BE2C (cell line): ENCODE data around the gene TBC1D5.
"Not testable (repeated sequence)": the region's sequence is repeated elsewhere in the genome, so short reads cannot be mapped to it uniquely, and the experiment has no call there.

Experiments
- DNase-seq: peaks from one replicate; pipeline ENCODE4 v3.0.0-alpha.2; 2020
- H3K27me3 ChIP-seq: fragments of 250-450 bp; sonication (Bioruptor Pico); 2 replicates; pipeline ENCODE4 v1.5.1; 2020; ENCODE audit warnings: mild to moderate bottlenecking
- H3K36me3 ChIP-seq: fragments of 250-450 bp; sonication (Bioruptor Pico); 2 replicates; pipeline ENCODE4 v1.5.1; 2020; ENCODE audit warnings: mild to moderate bottlenecking
- H3K4me1 ChIP-seq: fragments of 250-450 bp; sonication (Bioruptor Pico); 2 replicates; pipeline ENCODE4 v1.5.1; 2020
- H3K4me3 ChIP-seq: 2 replicates; pipeline ENCODE4 v1.5.1; 2011; ENCODE audit warnings: low read depth, low read length
- H3K9me3 ChIP-seq: fragments of 250-450 bp; sonication (Bioruptor Pico); 2 replicates; pipeline ENCODE4 v1.5.1; 2020
- CTCF ChIP-seq: IDR thresholded peaks from 2 replicates; pipeline ENCODE4 v1.5.1; 2012; ENCODE audit warnings: mild to moderate bottlenecking, low read depth, low read length

Gene TBC1D5

GRCh38 chr3:17401912-17402311, 340.5 kb downstream of the TBC1D5 start:
- Histone ChIP-seq H3K36me3 (no peaks in the 10 kb centered on the region), H3K9me3 (no peaks in the 10 kb centered on the region), H3K4me1 (no peaks in the 10 kb centered on the region), H3K27me3 (no peaks in the 10 kb centered on the region), H3K4me3 (no peak overlapping the region)
- no peak for DNase-seq
- TF ChIP-seq CTCF: no peak

DNA sequence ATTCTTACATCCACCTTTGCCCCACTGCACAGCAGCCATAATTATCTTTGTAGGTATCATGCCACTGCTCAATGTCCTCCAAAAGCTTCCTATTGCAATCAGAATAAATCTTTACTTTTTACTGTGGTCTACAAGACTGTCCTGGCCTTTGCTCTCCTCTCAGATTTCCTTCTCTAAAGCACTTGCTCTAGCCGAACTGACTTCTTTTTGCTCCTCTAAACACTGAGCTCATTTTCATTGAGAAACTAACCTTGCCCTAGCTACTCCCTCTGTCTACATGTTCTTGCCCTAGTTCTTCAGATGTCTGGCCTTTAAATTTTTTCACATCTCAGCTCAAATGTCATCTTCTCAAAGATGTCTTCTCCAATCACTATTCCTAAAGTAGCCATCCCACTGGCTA, 342.8 kb downstream of the TBC1D5 start:
- no peaks in the 10 kb centered on the region for H3K36me3 ChIP-seq
- DNase-seq: no peak
- no peaks in the 10 kb centered on the region for H3K27me3 ChIP-seq
- no peak overlapping the region for H3K4me3 ChIP-seq
- TF ChIP-seq CTCF: no peak
- no peaks in the 10 kb centered on the region for H3K4me1 ChIP-seq
- no peaks in the 10 kb centered on the region for H3K9me3 ChIP-seq

- Histone ChIP-seq H3K9me3 (no peaks in the 10 kb centered on the region), H3K4me3 (no peak overlapping the region), H3K36me3 (no peaks in the 10 kb centered on the region), H3K4me1 (no peaks in the 10 kb centered on the region), H3K27me3 (no peaks in the 10 kb centered on the region)
- no peak for DNase-seq
- TF ChIP-seq CTCF: no peak
These were observed 343.4 kb downstream of the TBC1D5 start for GRCh38 chr3:17398959-17399551.

DNA sequence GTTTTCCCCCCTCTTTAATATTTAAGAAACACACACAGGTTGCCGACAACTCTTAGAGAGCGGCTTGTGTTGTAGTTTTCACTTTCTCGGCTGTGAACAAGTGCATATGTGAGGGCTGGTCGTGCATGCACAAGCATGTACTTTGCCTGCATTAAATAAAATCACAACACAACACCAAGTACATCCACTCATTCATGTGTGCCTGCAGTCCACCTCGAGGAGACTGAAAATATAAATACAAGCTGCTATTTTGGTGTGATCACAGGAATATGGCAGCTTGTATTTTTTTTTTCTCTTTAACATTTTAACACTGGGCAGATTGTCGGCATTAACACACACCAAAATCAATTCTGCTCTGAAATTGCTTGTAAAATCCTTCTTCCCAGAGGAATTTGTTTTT, 346.4 kb downstream of the TBC1D5 start:
- TF ChIP-seq CTCF: no peak
- Histone ChIP-seq H3K4me1 (no peaks in the 10 kb centered on the region), H3K27me3 (no peaks in the 10 kb centered on the region), H3K4me3 (no peak overlapping the region), H3K9me3 (no peaks in the 10 kb centered on the region), H3K36me3 (no peaks in the 10 kb centered on the region)
- DNase-seq: no peak

DNA sequence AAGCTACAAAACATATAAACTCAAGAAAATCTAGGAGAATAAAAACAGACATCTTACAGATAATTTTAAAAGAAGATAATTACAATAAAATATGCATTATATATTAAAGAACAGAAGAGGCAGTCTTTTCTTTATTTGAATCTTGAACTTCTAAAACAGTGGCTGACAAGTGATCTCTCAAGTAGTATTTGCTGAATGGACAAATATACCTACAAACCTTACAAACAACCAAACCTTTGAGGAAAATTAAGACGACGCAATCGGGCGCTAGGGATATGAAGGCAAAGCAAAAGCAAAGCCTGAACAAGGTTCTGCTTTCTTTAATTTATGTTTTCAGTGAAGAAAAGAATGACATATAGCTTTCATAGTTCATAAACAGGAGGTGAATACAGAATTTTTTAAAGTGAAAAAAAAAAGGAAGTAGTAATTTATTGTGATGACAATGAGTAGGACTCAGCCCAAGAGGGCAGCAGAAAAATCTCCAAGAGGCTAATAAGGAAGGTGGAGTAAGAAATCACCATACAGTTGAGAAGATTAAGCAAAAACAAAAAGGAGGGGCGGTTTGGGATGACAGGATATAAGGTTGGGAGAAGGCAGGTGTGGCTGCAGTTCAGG, 347.8 kb downstream of the TBC1D5 start:
- H3K36me3 ChIP-seq: no peaks in the 10 kb centered on the region
- TF ChIP-seq CTCF: no peak
- no peak overlapping the region for H3K4me3 ChIP-seq
- DNase-seq: no peak
- H3K4me1 ChIP-seq: no peaks in the 10 kb centered on the region
- no peaks in the 10 kb centered on the region for H3K9me3 ChIP-seq
- H3K27me3 ChIP-seq: no peaks in the 10 kb centered on the region

- DNase-seq, H3K9me3 ChIP-seq, H3K4me3 ChIP-seq, H3K36me3 ChIP-seq, H3K4me1 ChIP-seq, H3K27me3 ChIP-seq: not testable (repeated sequence)
These were observed 349.9 kb downstream of the TBC1D5 start for GRCh38 chr3:17392516-17392915.
